MCF 10A (cell line): ENCODE measurements around the gene SNCB. TPM values are rescaled to one million over a fixed set of nuclear protein-coding genes. Genes with fewer than 3 reads are reported as not detected.

Experiments used
- BruUV-seq: library from RNA; stranded (reverse); fragments of 400-500 nt; replicated peaks from 2 replicates; lab custom pipeline; 2021; lab: Mats Ljungman, UMichigan
- CTCF ChIA-PET: fragments of 300-600 bp; sonication (Branson Sonifier 250); formaldehyde crosslinking; extraction: SDS; loops from one replicate; lab custom pipeline; 2021; ENCODE audit warnings: antibody characterized with exemption, inconsistent platforms; lab: Yijun Ruan, JAX
- POLR2A ChIA-PET: fragments of 300-600, 350-650 bp; sonication (Branson Sonifier 250); formaldehyde crosslinking; extraction: SDS; loops from one replicate; lab custom pipeline; 2020; ENCODE audit warnings: antibody characterized with exemption, inconsistent platforms; lab: Yijun Ruan, JAX
- DNase-seq: peaks from one replicate; pipeline ENCODE4 v3.0.0-alpha.2; 2018; ENCODE audit not compliant: unreplicated experiment
- H3K27ac Mint-ChIP-seq: one replicate; pipeline ENCODE4 v1.8.0; 2022; ENCODE audit warnings: mild to moderate bottlenecking, low read depth, mixed read lengths; ENCODE audit not compliant: unreplicated experiment
- H3K27me3 Mint-ChIP-seq: one replicate; pipeline ENCODE4 v1.8.0; 2022; ENCODE audit warnings: mixed read lengths; ENCODE audit not compliant: insufficient read depth, unreplicated experiment
- H3K36me3 Mint-ChIP-seq: one replicate; pipeline ENCODE4 v1.8.0; 2022; ENCODE audit warnings: mild to moderate bottlenecking, moderate library complexity, mixed read lengths; ENCODE audit not compliant: insufficient read depth, unreplicated experiment
- H3K4me1 Mint-ChIP-seq: one replicate; pipeline ENCODE4 v1.8.0; 2022; ENCODE audit warnings: mixed read lengths; ENCODE audit not compliant: insufficient read depth, unreplicated experiment
- H3K4me3 Mint-ChIP-seq: one replicate; pipeline ENCODE4 v1.8.0; 2022; ENCODE audit warnings: mild to moderate bottlenecking, moderate library complexity, mixed read lengths; ENCODE audit not compliant: unreplicated experiment
- H3K9me3 Mint-ChIP-seq: one replicate; pipeline ENCODE4 v1.8.0; 2022; ENCODE audit warnings: mixed read lengths; ENCODE audit not compliant: unreplicated experiment
- intact Hi-C: fragments of 100-400 bp; cut with micrococcal nuclease; formaldehyde crosslinking; loops from 2 replicates; pipeline ENCODE4 v1.14.1; 2022
- total RNA-seq: library from RNA; stranded (reverse); gene quantifications from 2 replicates; pipeline ENCODE4 v1.2.3, GENCODE V29; 2022
- TF ChIP-seq, protein P1 (sequence below): fragments of 200-600 bp; IDR thresholded peaks from one replicate; pipeline ENCODE4 v1.8.0; 2022; ENCODE audit warnings: antibody characterized with exemption, mild to moderate bottlenecking; ENCODE audit not compliant: unreplicated experiment

Gene SNCB
- total RNA-seq, 1 experiment from 2014 or later, result not detected

DNA sequence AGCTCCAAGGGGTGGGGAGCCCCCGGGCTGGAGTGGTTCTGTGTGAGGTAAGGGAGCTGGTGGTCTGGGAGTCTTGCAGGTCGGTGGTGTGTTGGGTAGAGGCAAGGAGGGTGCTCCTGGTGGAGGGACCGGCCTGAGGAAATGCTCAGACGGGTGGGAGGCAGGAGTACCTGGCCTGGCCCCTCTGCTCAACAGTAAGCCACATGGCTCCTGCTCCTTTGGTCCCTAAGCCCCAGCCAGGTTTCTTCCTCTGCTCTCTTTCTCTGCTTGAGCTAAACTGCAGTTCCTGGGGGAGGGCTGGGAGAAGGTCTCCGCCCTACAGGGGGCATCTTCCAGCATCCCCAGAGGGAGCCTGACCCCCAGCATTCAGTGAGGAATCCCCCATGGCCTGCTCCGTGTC lies 34.1 kb upstream of the SNCB start:
- TF ChIP-seq, protein P1, sequence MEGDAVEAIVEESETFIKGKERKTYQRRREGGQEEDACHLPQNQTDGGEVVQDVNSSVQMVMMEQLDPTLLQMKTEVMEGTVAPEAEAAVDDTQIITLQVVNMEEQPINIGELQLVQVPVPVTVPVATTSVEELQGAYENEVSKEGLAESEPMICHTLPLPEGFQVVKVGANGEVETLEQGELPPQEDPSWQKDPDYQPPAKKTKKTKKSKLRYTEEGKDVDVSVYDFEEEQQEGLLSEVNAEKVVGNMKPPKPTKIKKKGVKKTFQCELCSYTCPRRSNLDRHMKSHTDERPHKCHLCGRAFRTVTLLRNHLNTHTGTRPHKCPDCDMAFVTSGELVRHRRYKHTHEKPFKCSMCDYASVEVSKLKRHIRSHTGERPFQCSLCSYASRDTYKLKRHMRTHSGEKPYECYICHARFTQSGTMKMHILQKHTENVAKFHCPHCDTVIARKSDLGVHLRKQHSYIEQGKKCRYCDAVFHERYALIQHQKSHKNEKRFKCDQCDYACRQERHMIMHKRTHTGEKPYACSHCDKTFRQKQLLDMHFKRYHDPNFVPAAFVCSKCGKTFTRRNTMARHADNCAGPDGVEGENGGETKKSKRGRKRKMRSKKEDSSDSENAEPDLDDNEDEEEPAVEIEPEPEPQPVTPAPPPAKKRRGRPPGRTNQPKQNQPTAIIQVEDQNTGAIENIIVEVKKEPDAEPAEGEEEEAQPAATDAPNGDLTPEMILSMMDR, result no peak
- Mint-ChIP-seq H3K27ac (no peak overlapping the region), H3K27me3 (peaks cover 43% of the 10 kb centered on the region), H3K36me3 (no peaks in the 10 kb centered on the region), H3K4me1 (no peaks in the 10 kb centered on the region), H3K9me3 (no peaks in the 10 kb centered on the region), H3K4me3 (no peak overlapping the region)
- ChIA-PET CTCF (interaction anchor here (0.5 to 1.4 kb wide), 6 partner anchors 9 to 943 kb away, joined by 3 to 4 read pairs (median 3); no protein-coding TSS in a partner anchor), POLR2A (no interaction called here)
- no peak for DNase-seq
- no TSS peak for BruUV-seq
- intact Hi-C loops, result no loop called here

DNA sequence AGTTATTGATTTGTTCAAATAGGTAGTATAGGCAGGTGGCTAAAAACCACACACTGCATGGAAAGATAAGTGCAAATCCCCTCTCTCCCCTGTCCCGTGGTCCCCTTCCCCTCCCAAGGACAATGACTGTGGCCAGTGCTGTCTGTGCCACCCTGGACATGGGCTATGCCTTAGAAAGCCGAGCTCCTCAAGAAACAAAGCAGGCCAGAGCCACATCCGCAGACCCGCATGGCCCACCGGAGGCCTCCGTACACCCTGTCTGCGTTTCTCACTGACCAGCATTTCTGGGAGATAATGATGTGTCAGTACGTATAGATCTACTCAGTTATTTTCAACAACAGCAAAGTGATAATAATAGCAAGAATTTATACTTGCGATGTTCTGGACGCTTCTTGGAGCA lies 33.2 kb upstream of the SNCB start:
- TF ChIP-seq, protein P1, result no peak
- no peak overlapping the region for H3K4me3 Mint-ChIP-seq
- H3K36me3 Mint-ChIP-seq, result peaks cover under 1% of the 10 kb centered on the region
- no peak for DNase-seq
- no peak overlapping the region for H3K27ac Mint-ChIP-seq
- intact Hi-C loops, result no loop called here
- no peaks in the 10 kb centered on the region for H3K9me3 Mint-ChIP-seq
- BruUV-seq, result no TSS peak
- ChIA-PET POLR2A (no interaction called here), CTCF (interaction anchor here (0.8 to 5.0 kb wide), 3 partner anchors 13 to 447 kb away, joined by 3 to 49 read pairs (median 3); no protein-coding TSS in a partner anchor)
- H3K4me1 Mint-ChIP-seq, result no peaks in the 10 kb centered on the region
- peaks cover 34% of the 10 kb centered on the region for H3K27me3 Mint-ChIP-seq

GRCh38 chr5:176662371-176663333 lies 32.3 kb upstream of the SNCB start:
- Mint-ChIP-seq H3K36me3 (peaks cover 8% of the 10 kb centered on the region), H3K27ac (no peak overlapping the region), H3K9me3 (no peaks in the 10 kb centered on the region), H3K27me3 (peaks cover 24% of the 10 kb centered on the region), H3K4me1 (no peaks in the 10 kb centered on the region), H3K4me3 (no peak overlapping the region)
- CTCF ChIA-PET, result interaction anchor here (1.4 to 6.2 kb wide), 3 partner anchors 14 to 450 kb away, joined by 3 to 116 read pairs (median 49); no protein-coding TSS in a partner anchor
- TF ChIP-seq, protein P1, result no peak
- no TSS peak for BruUV-seq
- DNase-seq, result no peak
- POLR2A ChIA-PET, result no interaction called here
- intact Hi-C loops, result no loop called here

GRCh38 chr5:176661676-176662075 lies 31.3 kb upstream of the SNCB start:
- Mint-ChIP-seq H3K4me3 (no peak overlapping the region), H3K4me1 (no peaks in the 10 kb centered on the region), H3K27ac (no peak overlapping the region), H3K9me3 (no peaks in the 10 kb centered on the region), H3K36me3 (peaks cover 14% of the 10 kb centered on the region), H3K27me3 (peaks cover 17% of the 10 kb centered on the region)
- BruUV-seq, result no TSS peak
- ChIA-PET CTCF (interaction anchor here (0.5 to 6.2 kb wide), 56 partner anchors 8 to 891 kb away, joined by 3 to 122 read pairs (median 8); partner anchors contain the start of genes HK3 and TSPAN17), POLR2A (interaction anchor here (0.7 kb wide), 1 partner anchor 209 kb away, joined by 3 read pairs; no protein-coding TSS in a partner anchor)
- DNase-seq, result no peak
- intact Hi-C loops, result loop anchor here (2.0 kb wide), 2 partner anchors 157 to 297 kb away; no protein-coding TSS in a partner anchor
- TF ChIP-seq, protein P1, result no peak
